Esophagus squamous epithelium (tissue), 5 donors: ENCODE data around the gene EIPR1. TPM values are rescaled to one million over a fixed set of nuclear protein-coding genes. Genes with fewer than 3 reads are reported as not detected.

Experiments
- DNase-seq: peaks from one replicate; lab custom pipeline; 2025; lab: John Stamatoyannopoulos, UW
- H3K27ac ChIP-seq, 4 donors: fragments of 200-600 bp; sonication (generic); one replicate each; pipeline ENCODE4 v1.5.1; 2016 to 2019; ENCODE audit warnings: mild to moderate bottlenecking in 1 of 4
- H3K27me3 ChIP-seq, 4 donors: fragments of 200-600 bp; sonication (generic); 1 replicate in 3 of 4; 2 replicates in 1 of 4; pipeline versions ENCODE4 v1.5.1 to v1.6.0; 2017 to 2021; ENCODE audit warnings: antibody characterized with exemption in 1 of 4
- H3K36me3 ChIP-seq, 3 donors: fragments of 200-600 bp; sonication (generic); one replicate each; pipeline ENCODE4 v1.5.1; 2016 to 2019
- H3K4me1 ChIP-seq, 3 donors: fragments of 200-600 bp; sonication (generic); one replicate each; pipeline ENCODE4 v1.5.1; 2017 to 2019
- H3K4me3 ChIP-seq, 4 donors: fragments of 200-600 bp; sonication (generic); 1 replicate in 3 of 4; 2 replicates in 1 of 4; pipeline ENCODE4 v1.5.1; 2016 to 2019; ENCODE audit warnings: mild to moderate bottlenecking in 2 of 4, moderate library complexity in 1 of 4
- H3K9me3 ChIP-seq, 3 donors: fragments of 200-600 bp; sonication (generic); one replicate each; pipeline ENCODE4 v1.5.1; 2016 to 2019
- POLR2A ChIP-seq, 4 donors: fragments of 450-650 bp; IDR thresholded peaks; one replicate each; pipeline ENCODE4 v1.6.1; 2017; ENCODE audit warnings: antibody characterized with exemption in 4 of 4, mild to moderate bottlenecking in 4 of 4, moderate library complexity in 3 of 4
- WGBS, 2 donors: methylation state at CpG; one replicate each; pipeline ENCODE4 v1.1.5; 2018; 5-methylcytosine and 5-hydroxymethylcytosine counted together
- intact Hi-C: fragments of 100-400 bp; cut with DNase I; formaldehyde crosslinking; loops from one replicate; pipeline ENCODE4 v1.15.0; 2022
- total RNA-seq, 4 donors: library from RNA; depleted of rRNA; stranded (reverse); fragments of >200 nt; gene quantifications; one replicate each; pipeline ENCODE4 v1.1.0, GENCODE V29; 2016
- TF ChIP-seq, protein P1 (sequence below), 6 experiments: fragments of 450-650 bp in 4 of 6; fragments of 200-600 bp in 2 of 6; sonication (generic) in 2 of 6; IDR thresholded peaks; one replicate each; pipeline ENCODE4 v1.5.1; 2016 to 2019; ENCODE audit warnings: antibody characterized with exemption in 6 of 6, mild to moderate bottlenecking in 4 of 6, moderate library complexity in 4 of 6
- donor health status: DM: yes; HTN: yes; CAD: no.

EIPR1 gene
- total RNA-seq, 4 donors from 2014 or later, result 27.3 to 50.6 (median 31.9) TPM

- WGBS, 2 donors, result 56 to 58% methylated on average over 14 of the region's 14 CpGs
- no peaks in the 10 kb centered on the region for H3K27me3 ChIP-seq
- H3K9me3 ChIP-seq, result no peaks in the 10 kb centered on the region
- DNase-seq, result no peak
- H3K36me3 ChIP-seq, result peaks cover 0 to 47% (median 0%) of the 10 kb centered on the region in 3 donors
- H3K4me1 ChIP-seq, result no peaks in the 10 kb centered on the region
- TF ChIP-seq, protein P1, sequence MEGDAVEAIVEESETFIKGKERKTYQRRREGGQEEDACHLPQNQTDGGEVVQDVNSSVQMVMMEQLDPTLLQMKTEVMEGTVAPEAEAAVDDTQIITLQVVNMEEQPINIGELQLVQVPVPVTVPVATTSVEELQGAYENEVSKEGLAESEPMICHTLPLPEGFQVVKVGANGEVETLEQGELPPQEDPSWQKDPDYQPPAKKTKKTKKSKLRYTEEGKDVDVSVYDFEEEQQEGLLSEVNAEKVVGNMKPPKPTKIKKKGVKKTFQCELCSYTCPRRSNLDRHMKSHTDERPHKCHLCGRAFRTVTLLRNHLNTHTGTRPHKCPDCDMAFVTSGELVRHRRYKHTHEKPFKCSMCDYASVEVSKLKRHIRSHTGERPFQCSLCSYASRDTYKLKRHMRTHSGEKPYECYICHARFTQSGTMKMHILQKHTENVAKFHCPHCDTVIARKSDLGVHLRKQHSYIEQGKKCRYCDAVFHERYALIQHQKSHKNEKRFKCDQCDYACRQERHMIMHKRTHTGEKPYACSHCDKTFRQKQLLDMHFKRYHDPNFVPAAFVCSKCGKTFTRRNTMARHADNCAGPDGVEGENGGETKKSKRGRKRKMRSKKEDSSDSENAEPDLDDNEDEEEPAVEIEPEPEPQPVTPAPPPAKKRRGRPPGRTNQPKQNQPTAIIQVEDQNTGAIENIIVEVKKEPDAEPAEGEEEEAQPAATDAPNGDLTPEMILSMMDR (IDR thresholded peaks at IDR 0.05), result no peak
- TF ChIP-seq POLR2A (IDR thresholded peaks at IDR 0.05), result no peak
- H3K4me3 ChIP-seq, result no peak overlapping the region
- H3K27ac ChIP-seq, result no peak overlapping the region
- intact Hi-C loops, result no loop called here
Observed at GRCh38 chr2:3257166-3257565, 120.5 kb downstream of the EIPR1 start.

DNA sequence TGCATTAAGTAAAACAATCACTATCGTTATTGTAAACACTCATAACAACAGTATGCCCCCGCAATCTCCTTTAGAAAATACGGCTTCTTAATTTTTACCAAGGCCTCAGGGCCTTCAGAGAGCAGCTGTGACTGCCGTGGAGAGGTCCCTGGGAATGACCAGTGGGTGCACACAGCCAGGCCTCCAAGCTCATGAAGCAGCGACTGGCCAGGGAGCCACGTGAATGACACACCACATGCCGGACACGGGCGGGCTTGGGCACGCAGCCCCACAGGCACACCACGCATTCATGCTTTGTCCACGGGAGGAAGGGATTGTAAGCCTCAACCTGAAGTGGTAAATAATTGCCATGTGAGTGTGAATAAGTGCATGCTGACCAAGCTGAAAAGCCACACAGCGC is 121.0 kb downstream of the EIPR1 start:
- H3K4me1 ChIP-seq, result no peaks in the 10 kb centered on the region
- no peak for TF ChIP-seq POLR2A (IDR thresholded peaks at IDR 0.05)
- DNase-seq, result no peak
- H3K27ac ChIP-seq, result no peak overlapping the region
- intact Hi-C loops, result no loop called here
- no peaks in the 10 kb centered on the region for H3K27me3 ChIP-seq
- no peak overlapping the region for H3K4me3 ChIP-seq
- H3K9me3 ChIP-seq, result no peaks in the 10 kb centered on the region
- H3K36me3 ChIP-seq, result peaks cover 0 to 53% (median 0%) of the 10 kb centered on the region in 3 donors
- 78 to 82% methylated on average over 9 to 13 of the region's 13 CpGs for WGBS, 2 donors

GRCh38 chr2:3256157-3256556 is 121.5 kb downstream of the EIPR1 start:
- Histone ChIP-seq H3K4me1 (no peaks in the 10 kb centered on the region), H3K4me3 (no peak overlapping the region), H3K9me3 (no peaks in the 10 kb centered on the region), H3K27me3 (no peaks in the 10 kb centered on the region), H3K27ac (no peak overlapping the region), H3K36me3 (peaks cover 0 to 56% (median 0%) of the 10 kb centered on the region in 3 donors)
- TF ChIP-seq, protein P1 (IDR thresholded peaks at IDR 0.05), result no peak
- no peak for TF ChIP-seq POLR2A (IDR thresholded peaks at IDR 0.05)
- DNase-seq, result no peak
- WGBS, 2 donors, result 95 to 96% methylated on average over 16 of the region's 16 CpGs
- intact Hi-C loops, result no loop called here

DNA sequence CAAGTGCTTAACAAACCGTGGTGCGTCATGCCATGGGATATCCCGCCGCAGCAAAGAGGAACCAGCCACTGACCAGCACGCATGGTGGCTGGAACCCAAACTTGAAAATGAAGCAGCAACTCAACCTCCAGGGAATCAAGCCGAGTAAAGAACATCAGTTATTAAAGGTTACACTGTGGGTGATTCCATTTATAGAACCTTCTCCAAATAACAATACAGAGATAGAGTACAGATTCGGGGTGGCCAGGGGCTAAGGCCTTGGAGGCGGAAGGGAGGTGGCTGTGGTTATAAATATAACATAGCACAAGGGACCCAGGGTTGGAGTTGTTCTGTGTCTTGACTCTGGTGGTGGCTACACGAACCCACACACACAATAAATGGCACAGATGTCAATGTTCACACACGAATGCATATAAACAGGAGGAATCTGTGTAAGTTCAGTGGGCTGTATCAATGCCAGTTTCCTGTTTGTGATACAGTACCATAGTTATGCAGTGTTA is 123.1 kb downstream of the EIPR1 start:
- WGBS, 2 donors, result 92 to 94% methylated on average over 9 to 10 of the region's 10 CpGs
- Histone ChIP-seq H3K4me3 (no peak overlapping the region), H3K4me1 (no peaks in the 10 kb centered on the region), H3K27ac (no peak overlapping the region), H3K36me3 (peaks cover 0 to 73% (median 0%) of the 10 kb centered on the region in 3 donors), H3K27me3 (no peaks in the 10 kb centered on the region), H3K9me3 (peaks cover 0 to 14% (median 11%) of the 10 kb centered on the region in 3 donors)
- intact Hi-C loops, result no loop called here
- TF ChIP-seq, protein P1 (IDR thresholded peaks at IDR 0.05), result no peak
- TF ChIP-seq POLR2A (IDR thresholded peaks at IDR 0.05), result no peak
- DNase-seq, result no peak

GRCh38 chr2:3253913-3254441 is 123.6 kb downstream of the EIPR1 start:
- intact Hi-C loops, result no loop called here
- peaks cover 0 to 77% (median 0%) of the 10 kb centered on the region in 3 donors for H3K36me3 ChIP-seq
- H3K4me3 ChIP-seq, result no peak overlapping the region
- H3K27ac ChIP-seq, result no peak overlapping the region
- no peak for DNase-seq
- WGBS, 2 donors, result 82 to 86% methylated on average over 10 to 13 of the region's 15 CpGs
- no peaks in the 10 kb centered on the region for H3K27me3 ChIP-seq
- H3K9me3 ChIP-seq, result peaks cover 0 to 19% (median 16%) of the 10 kb centered on the region in 3 donors
- TF ChIP-seq POLR2A (IDR thresholded peaks at IDR 0.05), result no peak
- TF ChIP-seq, protein P1 (IDR thresholded peaks at IDR 0.05), result no peak
- no peaks in the 10 kb centered on the region for H3K4me1 ChIP-seq
